ENCODE results near the gene ZNF775.

Gene ZNF775

DNA sequence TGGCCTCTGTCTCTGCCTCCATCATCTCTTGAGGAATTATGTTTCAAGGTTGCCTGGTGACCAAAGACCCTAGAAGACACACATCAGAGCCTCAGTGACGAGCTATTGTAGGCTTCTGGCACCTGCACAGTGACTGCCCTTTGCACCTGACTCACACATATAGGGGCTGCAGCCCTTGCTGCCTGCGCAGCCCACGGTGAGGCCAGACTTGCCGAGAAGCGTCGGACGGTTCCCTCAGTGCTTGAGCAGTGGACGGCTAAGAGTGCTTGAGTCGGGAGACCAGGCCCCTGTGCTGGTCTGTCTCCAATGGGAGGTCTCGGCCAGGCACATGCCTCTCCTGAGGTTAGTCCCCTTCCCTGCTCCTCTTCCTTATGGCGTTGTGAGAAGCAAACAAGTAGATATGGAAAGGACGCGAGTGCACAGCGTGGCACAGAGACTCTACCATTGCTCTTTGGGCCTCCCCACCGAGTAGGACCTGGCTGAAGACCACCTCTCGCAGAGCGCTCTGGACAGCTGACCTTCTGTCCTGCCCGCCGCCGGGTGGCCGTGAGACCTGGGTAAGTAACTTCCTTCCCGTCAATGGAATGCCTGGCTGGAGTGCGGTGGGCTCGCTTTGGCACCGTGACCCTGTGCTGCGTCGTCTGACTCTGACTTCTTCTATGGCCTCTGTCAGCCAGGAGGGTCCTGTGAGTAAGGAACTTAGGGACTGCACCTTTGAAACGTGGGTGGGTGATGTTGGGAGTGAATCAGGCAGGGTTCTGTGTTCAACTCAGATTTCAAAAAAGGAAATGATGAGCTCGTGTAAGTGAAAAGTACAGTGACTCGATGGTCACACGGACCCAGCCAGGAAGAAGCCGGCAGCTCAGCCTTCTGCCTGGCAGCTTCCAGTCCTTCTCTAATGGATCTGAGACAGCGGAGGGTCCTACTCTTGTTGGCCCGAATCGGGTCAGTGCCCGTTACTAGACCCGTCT lies 33.7 kb downstream of the ZNF775 start:
- no peak for DNase-seq (ENCODE audit: low read depth in 2 of 2)

DNA sequence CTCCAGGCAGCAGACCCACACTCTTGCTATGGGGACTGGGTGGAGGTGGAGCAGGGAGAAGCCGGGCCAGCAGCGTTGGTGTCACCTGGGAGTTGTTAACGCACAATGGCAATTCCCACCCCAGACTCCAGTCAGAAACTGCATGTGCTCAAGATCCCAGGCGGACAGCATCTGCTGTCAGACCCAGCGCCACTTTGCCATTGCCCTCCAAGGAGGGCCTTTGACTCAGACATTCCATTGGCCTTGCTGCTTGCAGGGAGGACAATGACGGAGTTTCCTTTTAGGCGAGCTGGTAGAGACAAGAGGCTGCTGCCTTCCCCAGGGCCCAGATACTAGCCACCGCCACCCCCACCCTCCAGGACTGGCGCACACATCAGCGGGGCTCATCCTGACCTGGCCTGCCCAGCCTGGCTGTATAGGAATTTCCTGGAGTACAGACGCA lies 34.5 kb downstream of the ZNF775 start:
- DNase-seq (ENCODE audit: low read depth in 2 of 2) = no peak

DNA sequence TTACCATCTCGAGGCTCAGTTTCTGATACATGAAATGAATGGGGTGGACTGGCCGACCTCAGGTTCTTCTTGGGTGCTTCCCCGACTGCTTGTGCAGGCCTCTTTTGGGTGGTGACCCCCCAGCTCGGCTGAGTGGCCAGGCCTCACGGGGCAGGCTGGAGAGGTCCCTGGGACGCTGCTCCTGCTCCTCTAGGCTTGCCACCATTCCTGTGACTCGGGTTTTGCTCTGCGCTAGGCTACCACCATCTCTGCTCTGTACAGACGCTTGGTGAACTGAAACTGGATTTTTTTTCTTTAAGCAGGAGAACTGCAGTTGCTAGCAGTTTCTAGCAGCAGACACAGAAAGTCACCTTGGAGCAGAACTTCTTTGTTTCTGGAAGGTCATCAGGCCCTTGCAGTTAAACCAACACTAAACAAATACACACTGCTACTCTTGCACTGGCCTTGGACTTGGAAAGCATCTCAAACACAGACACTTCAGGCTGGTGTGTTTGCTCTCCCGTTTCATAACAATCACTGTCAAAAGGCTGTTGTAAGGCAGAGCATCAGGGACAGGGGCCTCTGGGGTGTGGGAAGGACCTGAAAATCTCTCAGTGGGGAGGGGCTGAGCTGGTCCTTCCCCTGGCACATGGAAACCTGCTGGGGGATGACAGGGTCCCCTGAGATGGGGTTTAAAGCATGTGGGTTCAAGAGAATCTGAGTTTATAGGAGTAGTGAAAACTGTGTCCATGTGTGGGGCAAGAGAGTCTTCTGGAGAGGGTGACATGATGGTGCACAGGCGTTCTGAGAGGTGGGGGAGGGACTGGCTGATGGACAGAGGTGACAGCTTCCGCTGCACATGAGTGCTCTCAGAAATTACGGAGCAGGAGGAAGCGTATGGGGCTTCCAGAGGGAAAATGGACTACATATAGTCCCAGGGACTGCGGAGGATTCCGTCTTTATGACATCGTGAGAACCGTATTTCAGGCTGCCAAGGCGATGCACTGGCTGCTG lies 36.3 kb downstream of the ZNF775 start:
- DNase-seq (ENCODE audit: low read depth in 2 of 2) = no peak

DNA sequence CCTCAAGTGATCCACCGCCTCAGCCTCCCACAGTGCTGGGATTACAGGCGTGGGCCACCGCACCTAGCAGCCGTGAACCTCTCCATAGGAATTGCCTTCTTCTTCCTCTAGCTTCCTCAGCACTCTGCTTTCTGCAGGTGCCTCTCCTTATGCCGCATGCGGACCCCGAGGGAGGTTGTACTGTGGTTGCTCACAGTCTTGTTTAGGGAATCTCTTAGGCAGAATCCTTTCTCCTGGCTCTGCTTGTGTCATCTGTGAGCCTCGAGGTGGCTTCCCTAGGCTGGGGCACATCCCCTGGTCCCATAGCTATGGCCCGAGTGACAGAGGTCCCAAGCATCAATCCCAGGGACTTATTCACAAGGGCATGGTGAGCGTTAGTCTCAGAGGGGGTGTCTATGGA lies 38.1 kb downstream of the ZNF775 start:
- no peak for DNase-seq (ENCODE audit: low read depth in 2 of 2)

DNA sequence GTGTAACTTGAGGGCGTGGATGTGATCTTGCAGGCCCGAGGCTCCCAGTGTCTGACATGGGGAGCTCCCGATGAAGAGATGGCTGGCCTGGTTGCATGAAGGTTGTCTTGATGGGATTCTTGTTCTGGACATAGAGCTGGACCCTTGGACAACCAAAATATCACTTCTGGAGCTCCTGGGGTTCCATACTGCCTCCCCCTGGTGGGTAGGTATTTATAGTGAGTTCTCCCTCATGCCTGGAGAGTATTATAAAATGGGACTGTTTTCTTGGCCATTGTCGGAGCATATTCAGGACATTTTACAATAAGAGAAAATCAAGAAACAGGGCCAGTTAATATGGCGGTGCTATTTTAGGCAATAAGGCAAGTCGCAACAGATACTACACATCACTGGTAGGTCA lies 38.7 kb downstream of the ZNF775 start:
- no peak for DNase-seq (ENCODE audit: low read depth in 2 of 2)

DNA sequence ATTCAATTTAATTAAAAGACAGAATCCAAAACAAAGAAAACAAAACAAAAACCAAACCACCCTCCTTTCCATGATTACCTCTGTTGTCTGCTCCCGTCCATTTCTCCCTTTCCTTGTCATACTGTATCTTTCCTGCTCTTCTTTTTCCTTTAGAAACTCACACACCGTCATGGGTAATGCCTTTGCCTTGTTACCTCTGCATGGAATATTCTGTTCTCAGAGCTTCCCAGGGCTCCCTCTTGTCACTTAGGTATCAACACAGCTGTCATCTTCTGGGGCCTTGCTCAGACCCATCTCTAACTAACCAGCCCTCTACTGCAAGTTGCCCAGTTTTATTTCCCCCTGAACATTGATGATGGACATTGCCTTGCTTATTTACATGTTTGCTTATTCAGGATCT lies 41.1 kb downstream of the ZNF775 start:
- DNase-seq (ENCODE audit: low read depth in 2 of 2) = no peak

DNA sequence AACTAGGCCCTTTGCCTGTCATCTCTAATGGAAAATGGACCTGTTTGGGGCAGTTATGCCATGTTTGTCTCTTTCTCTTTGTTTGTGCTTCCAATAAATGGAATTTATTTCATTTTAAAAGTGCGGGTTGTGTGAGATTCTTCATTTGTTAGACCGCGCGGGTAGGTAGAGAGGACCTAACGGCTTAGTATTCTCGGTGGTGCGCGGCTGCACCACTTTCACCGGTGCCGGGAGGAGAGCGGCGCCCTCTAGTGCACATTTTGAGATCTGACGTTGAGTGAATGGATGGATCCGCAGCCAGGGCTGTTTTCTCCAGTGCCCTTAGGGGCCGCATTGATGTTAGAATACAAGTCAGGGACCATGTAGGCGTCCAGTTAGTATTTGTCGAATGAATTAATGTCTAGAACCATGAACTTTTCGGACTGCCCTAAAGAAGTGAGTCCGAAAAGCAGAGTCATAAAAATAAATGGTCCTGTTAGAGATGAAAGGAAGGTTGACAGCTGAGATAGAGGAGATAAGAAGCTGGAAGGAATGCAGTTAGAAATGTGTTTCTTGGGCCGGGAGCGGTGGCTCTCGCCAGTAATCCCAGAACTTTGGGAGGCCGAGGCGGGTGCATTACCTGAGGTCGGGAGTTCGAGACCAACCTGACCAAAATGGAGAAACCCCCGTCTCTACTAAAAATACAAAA lies 42.0 kb downstream of the ZNF775 start:
- DNase-seq (ENCODE audit: low read depth in 2 of 2) = peak in 1 of 2 experiments; percentile 31

DNA sequence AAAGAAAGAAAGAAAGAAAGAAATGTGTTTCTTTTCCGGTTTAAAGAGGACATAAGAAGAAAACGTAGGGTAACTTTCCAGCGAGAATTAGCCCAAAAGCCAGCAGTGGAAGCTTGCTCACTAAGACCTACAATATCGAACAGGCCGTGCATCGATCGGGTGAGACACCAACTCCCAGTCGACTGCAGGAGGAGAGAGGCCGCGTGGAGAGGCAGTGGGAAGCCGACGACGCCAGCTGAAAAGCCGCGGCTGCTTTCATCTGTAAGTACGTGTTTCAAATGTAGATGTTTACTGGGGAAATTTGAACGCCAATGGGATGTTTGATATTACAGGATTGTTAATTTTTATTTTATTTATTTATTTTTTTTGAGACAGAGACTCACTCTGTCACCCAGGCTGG lies 42.7 kb downstream of the ZNF775 start:
- no peak for DNase-seq (ENCODE audit: low read depth in 2 of 2)

DNA sequence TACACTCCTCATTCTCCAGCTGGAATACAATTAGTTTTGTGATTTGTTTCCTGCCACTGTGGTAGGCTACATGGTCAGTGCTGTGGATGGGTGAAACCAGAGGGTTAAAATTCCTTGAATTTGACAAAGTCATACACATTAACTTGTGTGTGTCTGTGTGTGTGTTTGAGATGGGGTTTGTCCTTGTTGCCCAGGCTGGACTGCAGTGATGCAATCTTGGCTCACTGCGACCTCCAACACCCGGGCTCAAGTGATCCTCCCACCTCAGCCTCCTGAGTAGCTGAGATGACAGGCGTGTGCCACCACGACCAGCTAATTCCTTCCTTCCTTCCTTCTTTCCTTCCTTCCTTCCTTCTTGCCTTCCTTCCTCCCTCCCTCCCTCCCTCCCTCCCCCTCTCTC lies 46.5 kb downstream of the ZNF775 start:
- DNase-seq (ENCODE audit: low read depth in 2 of 2) = no peak

DNA sequence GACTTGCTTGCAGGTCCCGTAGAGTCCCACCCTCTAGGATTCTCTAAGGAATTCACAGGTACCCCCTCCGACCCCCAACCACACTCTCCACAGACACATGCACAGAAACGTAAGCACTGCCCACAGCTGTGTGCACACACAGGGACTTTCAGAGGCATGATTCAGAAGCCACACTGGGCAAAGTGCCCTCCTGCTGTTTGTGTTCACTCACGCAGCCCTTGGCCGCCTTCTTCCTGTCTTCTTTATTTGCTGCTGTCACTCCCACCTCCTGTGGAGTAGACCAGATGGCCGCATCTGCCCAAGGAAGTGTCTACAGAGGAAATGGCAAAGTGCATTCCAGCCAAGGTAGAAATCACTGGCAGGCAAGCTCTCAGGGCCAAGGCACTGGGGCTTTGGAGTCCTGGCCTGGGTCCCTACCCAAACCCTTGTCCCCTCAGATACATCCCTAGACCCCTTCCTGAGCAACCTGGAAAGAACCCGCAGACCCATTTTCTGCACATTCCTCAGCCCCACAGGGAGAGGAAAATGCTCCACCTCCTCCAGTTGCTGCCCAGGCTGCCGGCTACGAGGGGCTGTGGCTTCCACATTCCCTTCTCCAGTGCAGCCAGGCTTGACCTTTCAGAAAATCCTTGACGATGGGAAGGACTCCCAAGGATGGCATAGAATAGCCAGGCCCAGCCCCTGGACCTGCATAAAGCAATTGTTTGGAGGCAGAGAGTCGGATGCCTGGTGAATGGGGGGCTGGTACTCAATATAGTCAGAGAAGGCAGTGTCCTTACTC lies 49.7 kb downstream of the ZNF775 start:
- no peak for DNase-seq (ENCODE audit: low read depth in 2 of 2)

DNA sequence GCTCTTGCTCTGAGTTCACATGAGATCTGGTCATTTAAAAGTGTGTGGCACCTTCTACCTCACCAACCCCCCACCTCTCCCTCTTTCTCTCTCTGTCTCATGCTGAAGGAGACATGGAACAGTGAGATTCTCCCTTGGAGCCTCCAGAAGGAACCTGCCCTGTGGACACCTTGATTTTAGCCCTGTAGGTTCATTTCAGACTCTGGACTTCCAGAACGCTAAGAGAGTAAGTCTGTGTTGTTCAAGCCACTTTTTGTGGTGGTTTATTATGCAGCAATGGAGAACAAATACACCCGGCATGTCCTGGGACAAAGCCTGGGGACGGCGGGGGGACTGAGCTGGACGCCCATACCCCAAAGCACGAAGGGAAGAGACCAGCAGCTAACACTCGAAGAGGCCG lies 50.6 kb downstream of the ZNF775 start:
- DNase-seq (ENCODE audit: low read depth in 2 of 2) = no peak

DNA sequence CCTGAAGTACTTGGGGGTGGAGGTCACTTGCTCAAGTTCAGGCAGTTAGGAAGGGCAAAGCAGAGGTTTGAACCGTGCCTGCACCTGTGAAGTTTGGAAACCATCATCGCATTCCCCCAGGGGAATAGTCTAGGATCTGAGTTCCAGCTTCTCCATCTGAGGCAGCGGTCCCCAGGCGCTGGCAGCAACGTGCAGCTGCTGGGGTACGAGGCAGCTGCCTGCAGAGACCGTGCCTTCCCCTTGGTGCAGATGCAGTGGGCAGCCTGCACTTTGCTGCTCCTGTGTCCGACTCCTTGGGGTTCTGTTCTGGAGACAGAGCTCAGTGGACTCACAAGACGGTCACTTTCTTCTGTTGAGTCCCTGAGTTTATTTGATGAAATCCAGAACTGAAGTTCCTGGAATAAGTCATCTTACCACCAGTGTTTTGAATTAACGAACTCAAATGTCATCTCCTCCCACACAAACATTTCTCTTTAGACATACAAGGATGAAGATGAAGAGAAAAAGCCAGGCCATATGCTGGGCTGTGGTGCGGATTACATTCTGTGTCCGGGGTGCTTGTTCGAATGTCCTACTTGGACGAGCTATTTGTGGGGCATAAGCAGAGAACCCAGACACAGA lies 51.4 kb downstream of the ZNF775 start:
- DNase-seq (ENCODE audit: low read depth in 2 of 2) = no peak

DNA sequence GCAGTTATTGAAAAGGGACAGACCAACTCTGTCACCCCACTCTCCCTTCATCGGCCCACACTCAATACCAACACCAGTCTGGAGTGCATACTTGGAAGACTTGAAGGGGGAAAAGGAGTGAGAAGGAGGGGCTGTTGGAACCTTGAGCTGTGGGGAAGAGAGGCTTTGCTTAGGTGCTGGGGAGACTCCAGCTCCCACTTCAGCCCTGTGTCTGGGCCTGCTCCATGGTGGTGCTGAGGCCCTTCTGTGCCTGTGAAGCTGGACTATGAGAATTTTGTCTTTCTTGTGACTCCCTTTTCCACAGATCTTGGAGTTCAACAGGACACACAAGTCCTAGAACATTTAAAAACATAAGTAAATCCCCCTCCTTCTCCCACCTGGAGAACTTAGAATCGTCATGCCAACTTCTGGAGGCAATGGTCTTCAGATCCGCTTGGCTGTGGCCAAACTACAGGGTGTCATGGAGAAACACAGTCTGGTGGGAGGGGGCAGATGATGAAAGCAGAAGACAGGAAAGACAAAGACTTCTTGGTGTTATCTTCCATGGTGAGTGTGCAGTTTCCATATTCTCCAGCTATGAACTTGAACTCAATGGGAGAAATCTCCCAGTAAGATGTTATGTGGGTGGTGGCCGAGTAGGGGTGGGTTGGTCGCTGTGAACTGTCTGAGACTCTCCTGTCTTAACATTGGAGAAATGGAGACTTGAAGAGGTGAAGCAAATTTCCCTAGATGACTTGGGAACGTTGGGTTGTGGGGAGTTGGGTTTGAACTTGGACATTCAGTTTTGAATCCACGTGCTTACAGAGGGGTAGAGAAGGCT lies 52.9 kb downstream of the ZNF775 start:
- DNase-seq (ENCODE audit: low read depth in 2 of 2) = no peak

DNA sequence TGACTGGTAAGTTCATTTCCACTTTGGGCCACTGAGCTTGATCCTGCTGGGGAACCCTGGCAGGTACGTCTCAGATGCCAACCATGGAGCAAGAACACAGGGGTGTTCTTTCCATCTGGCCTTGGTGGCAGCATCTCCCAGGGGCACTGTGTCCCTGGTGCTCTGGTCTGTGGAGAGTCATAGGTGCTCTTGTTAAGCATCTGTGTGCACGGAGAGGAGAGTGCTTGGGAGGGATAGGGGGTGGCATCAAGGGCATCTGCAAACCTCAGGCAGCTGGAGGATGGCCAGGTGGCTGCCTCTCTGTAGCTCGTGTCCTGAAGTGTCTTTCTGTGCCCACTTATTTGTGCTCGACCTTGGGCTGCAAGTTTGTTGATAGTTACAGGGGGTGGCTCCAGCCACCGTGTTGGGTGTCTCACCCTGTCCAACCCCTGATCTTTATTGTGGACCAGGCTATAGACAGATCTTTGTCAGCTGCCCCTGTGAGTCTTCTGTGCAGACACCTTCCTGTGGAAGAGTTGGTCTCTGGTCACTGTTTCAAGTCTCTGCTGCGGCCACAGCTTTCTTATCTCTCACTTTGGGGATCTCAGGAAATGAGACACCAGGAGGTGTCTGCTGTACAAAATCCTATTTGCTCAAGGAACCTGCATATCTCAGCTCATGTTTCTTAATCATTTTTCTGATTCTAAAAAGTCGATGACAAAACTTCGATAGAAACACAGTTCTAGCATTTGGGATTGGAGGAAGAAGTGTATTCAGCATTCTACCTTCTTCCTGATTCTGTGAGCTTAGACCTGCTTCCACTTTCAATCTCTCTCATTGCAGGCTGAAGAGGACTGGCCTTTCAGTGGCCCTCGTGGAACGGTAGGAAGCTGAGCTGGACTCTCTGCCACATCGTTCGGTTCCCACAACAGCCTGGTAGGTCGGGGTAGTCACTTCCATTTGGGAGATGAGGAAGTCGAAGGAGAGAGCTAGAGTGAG lies 54.1 kb downstream of the ZNF775 start:
- no peak for DNase-seq (ENCODE audit: low read depth in 2 of 2)

DNA sequence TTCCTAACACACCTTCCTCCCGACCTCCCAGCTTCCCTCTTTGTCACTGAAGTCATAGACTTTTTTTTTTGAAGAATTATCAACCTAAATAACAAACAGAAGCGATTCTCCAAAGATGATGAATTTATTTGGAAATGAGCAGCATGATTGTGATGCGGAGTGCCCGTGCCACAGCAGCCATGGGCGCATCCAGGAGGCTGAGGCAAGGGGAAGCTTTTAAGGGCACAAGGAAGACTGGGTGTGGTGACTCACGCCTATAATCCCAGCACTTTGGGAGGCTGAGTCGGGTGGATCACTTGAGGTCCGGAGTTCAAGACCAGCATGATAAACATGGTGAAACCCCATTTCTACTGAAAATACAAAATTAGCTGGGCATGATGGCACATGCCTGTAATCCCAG lies 55.1 kb downstream of the ZNF775 start:
- no peak for DNase-seq (ENCODE audit: low read depth in 2 of 2)

DNA sequence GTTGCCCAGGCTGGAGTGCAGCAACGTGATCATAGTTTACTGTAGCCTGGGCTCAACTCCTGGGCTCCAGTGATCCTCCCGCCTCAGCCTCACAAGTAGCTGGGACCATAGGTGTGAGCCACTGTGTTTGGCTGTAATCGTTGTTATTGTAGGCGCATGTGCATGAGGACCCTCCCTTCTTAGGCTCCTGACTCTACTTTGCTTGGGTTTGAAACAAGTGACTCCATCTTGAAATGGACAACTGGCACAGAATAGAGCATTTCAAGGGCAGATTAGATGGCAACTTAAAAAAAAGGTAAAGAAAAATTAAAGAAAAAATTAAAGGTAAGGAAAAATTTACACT lies 55.9 kb downstream of the ZNF775 start:
- no peak for DNase-seq (ENCODE audit: low read depth in 2 of 2)

DNA sequence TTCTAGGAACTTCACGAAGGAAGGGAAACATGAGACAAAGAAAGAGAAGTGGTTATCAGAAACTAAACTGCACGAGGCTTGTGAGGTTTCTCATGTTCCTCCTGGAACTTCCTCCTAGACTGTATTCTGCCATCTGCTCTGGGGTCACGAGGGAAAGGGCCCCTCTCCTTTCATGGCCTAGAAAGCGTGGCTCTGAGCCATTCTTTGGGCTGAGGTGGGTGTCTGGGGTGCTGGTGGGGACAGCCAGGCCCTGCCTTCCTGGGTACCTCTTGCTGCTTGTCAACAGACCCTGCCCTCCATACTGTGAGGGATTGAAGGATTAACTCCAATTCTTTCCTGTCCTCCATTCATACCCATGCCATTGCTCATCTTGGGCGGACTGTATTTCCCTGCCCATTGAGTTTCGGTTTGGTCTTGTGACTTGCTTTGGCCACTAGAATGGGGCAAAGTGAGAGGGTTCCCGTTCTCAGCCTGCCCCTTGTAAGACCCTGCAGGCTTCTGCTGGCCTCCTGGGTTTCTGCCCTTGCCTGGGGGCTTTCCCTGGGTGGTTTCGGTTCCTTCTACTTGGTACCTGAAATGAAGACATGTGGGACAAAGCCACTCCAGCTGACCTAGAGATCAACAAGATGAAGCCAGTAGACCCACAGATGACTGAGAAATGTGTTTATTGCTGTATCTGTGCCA lies 56.4 kb downstream of the ZNF775 start:
- DNase-seq (ENCODE audit: low read depth in 2 of 2) = no peak

DNA sequence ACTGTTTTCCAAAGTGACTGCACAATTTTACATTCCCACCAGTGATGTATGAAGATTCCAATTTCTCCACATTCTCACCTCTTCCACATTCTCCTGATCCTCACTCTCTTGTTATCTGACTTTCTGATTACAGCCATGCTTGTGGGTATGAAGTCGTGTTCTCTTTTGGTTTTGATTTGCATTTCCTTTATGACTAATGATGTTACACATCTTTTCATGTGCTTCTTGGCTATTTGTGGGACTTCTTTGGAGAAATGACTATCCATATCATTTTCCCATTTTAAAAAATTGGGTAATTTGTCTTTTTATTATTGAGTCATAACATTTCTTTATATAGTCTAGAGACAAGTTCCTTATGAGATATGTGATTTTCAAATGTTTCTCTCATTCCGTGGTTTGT lies 60.8 kb downstream of the ZNF775 start:
- DNase-seq (ENCODE audit: low read depth in 2 of 2) = no peak
